HG02852 (cell line): ENCODE results near the gene BRIP1.
"Not testable (repeated sequence)": the region's sequence is repeated elsewhere in the genome, so short reads cannot be mapped to it uniquely, and the experiment has no call there.

ENCODE experiments used
- ATAC-seq: cut with Tn5 transposase; IDR thresholded peaks from one replicate; pipeline ENCODE4 v1.9.1; 2021; ENCODE audit warnings: mild to moderate bottlenecking, moderate library complexity; ENCODE audit not compliant: unreplicated experiment

BRIP1 gene

GRCh38 chr17:61709567-61709966 lies 153.8 kb downstream of the BRIP1 start:
- no peak for ATAC-seq

- no peak for ATAC-seq
These were observed 158.3 kb downstream of the BRIP1 start for GRCh38 chr17:61704935-61705449.

- no peak for ATAC-seq
These were observed 160.9 kb downstream of the BRIP1 start for GRCh38 chr17:61702450-61702849.

- ATAC-seq: no peak
These were observed 161.3 kb downstream of the BRIP1 start for GRCh38 chr17:61701978-61702377.

GRCh38 chr17:61701334-61701733 lies 162.0 kb downstream of the BRIP1 start:
- ATAC-seq: no peak

- no peak for ATAC-seq
These were observed 163.1 kb downstream of the BRIP1 start for GRCh38 chr17:61700252-61700651.

GRCh38 chr17:61699694-61700093 lies 163.6 kb downstream of the BRIP1 start:
- ATAC-seq: no peak

- no peak for ATAC-seq
These were observed 164.3 kb downstream of the BRIP1 start for GRCh38 chr17:61699032-61699431.

- no peak for ATAC-seq
These were observed 165.1 kb downstream of the BRIP1 start for GRCh38 chr17:61698244-61698643.

GRCh38 chr17:61695779-61696337 lies 167.5 kb downstream of the BRIP1 start:
- no peak for ATAC-seq

- ATAC-seq: no peak
These were observed 169.2 kb downstream of the BRIP1 start for GRCh38 chr17:61694095-61694494.

- no peak for ATAC-seq
These were observed 173.6 kb downstream of the BRIP1 start for GRCh38 chr17:61689610-61690180.

GRCh38 chr17:61687769-61688168 lies 175.6 kb downstream of the BRIP1 start:
- ATAC-seq: no peak

- no peak for ATAC-seq
These were observed 177.2 kb downstream of the BRIP1 start for GRCh38 chr17:61686113-61686512.

- no peak for ATAC-seq
These were observed 178.5 kb downstream of the BRIP1 start for GRCh38 chr17:61684818-61685217.

- no peak for ATAC-seq
These were observed 179.2 kb downstream of the BRIP1 start for GRCh38 chr17:61684172-61684571.

GRCh38 chr17:61683466-61683865 lies 179.9 kb downstream of the BRIP1 start:
- no peak for ATAC-seq

- no peak for ATAC-seq
These were observed 182.4 kb downstream of the BRIP1 start for GRCh38 chr17:61680921-61681320.

GRCh38 chr17:61678339-61678738 lies 185.0 kb downstream of the BRIP1 start:
- no peak for ATAC-seq

- ATAC-seq: not testable (repeated sequence)
These were observed 186.0 kb downstream of the BRIP1 start for GRCh38 chr17:61677150-61677811.

- not testable (repeated sequence) for ATAC-seq
These were observed 186.8 kb downstream of the BRIP1 start for GRCh38 chr17:61676522-61676921.

- ATAC-seq: not testable (repeated sequence)
These were observed 188.7 kb downstream of the BRIP1 start for GRCh38 chr17:61674609-61675008.
